Stimulated activated CD4-positive, alpha-beta T cell treated with anti-CD3 and anti-CD28 coated beads, Interleukin-15, amount 100 ng/mL, for 48 hours (primary cell): ENCODE data around the gene HRH2.
"Not testable (repeated sequence)": the region's sequence is repeated elsewhere in the genome, so short reads cannot be mapped to it uniquely, and the experiment has no call there.

Source experiments
- DNase-seq, 2 donors: peaks; one replicate each; pipeline ENCODE4 v3.0.0-alpha.2; 2020; ENCODE audit warnings: low read depth in 2 of 2

HRH2 gene

DNA sequence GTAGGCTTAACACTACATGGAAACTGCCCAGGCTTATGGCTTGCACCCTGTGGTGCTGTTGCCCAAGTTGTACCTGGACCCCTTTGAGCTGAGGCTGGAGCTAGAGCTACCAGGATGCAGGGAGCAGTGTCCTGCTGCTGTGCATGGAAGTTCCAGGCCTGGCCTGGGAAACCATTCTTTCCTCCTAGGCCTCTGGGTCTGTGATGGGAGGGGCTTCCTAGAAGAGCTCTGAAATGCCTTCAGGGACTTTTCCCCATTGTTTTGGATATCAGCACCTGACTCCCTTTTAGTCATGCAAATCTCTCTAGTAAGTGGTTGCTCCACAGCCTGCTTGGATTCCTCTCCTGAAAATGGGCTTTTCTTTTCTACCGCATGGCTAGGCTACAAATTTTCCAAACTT, 7.9 kb upstream of the HRH2 start:
- no peak for DNase-seq

- not testable (repeated sequence) for DNase-seq
Measured at GRCh38 chr5:175650430-175651205, 7.3 kb upstream of the HRH2 start.

GRCh38 chr5:175652741-175653663, 4.9 kb upstream of the HRH2 start:
- peak; percentile 73 to 76 for DNase-seq

GRCh38 chr5:175653763-175654162, 4.1 kb upstream of the HRH2 start:
- DNase-seq = no peak

- DNase-seq = no peak
Measured at GRCh38 chr5:175654339-175654738, 3.5 kb upstream of the HRH2 start.

- DNase-seq = no peak
Measured at GRCh38 chr5:175654807-175655206, 3.1 kb upstream of the HRH2 start.

GRCh38 chr5:175655411-175655810, 2.5 kb upstream of the HRH2 start:
- no peak for DNase-seq

DNA sequence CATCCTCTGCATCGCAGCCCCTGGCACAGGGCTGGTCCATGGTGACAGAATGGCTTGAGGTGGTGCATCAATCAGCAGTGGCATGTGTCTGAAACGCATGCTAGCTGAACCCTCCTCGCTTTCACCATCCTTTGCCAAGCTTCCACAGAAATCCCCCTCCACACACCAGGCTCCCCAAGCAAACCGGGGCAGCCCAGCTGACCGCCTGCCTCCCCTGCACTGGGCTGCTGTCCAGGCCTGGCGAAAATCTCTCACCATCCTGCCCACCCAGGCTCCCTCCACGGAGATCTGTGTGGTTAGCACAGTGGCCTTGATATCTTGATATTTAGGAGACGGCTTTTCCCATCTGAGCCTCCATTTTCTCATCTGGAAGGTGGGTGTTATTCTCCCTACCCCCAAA, 905 bp upstream of the HRH2 start:
- no peak for DNase-seq

DNA sequence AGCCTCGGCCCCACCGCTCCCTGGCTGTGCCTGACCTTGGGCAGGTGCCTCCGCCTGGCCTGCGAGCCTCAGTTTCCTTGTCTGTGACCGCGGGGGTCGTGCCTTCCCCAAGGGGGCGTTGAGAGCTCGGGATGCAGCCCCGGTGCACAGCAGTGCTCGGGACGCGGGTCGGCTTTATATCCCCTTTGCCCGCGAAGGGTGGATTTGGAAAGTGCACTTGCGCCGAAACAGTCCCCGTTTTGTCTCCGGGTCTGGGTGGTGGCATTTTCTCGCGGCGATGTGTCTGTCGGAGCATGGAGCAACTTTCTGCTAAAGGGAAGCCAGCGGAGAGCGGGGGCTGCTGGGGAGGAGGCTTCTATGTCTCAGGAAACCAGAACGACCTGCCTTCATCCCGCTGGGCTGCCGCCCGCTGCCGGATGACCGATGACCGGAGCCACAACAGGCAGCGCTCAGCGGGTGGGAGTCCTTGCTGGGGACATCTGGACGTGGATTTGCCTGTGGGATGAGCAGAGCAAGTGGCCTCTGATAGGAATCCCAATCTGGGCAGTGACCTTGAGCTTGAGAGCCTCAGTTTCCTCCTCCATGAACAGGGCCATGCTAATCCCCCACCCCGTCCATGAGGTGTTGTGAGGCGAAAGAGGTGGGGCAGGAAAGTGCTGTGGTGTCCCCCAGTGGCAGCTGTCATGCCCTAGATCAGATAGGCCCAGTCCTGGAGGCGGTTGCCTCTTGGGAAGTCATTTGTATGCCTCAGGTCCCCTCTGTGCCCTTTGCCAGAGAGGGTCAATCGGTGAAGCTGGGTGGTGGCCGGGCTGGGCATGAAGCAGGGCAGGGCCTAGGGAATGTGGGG, 651 bp downstream of the HRH2 start:
- DNase-seq = no peak

GRCh38 chr5:175659546-175660253, 1.8 kb downstream of the HRH2 start:
- DNase-seq = no peak

DNA sequence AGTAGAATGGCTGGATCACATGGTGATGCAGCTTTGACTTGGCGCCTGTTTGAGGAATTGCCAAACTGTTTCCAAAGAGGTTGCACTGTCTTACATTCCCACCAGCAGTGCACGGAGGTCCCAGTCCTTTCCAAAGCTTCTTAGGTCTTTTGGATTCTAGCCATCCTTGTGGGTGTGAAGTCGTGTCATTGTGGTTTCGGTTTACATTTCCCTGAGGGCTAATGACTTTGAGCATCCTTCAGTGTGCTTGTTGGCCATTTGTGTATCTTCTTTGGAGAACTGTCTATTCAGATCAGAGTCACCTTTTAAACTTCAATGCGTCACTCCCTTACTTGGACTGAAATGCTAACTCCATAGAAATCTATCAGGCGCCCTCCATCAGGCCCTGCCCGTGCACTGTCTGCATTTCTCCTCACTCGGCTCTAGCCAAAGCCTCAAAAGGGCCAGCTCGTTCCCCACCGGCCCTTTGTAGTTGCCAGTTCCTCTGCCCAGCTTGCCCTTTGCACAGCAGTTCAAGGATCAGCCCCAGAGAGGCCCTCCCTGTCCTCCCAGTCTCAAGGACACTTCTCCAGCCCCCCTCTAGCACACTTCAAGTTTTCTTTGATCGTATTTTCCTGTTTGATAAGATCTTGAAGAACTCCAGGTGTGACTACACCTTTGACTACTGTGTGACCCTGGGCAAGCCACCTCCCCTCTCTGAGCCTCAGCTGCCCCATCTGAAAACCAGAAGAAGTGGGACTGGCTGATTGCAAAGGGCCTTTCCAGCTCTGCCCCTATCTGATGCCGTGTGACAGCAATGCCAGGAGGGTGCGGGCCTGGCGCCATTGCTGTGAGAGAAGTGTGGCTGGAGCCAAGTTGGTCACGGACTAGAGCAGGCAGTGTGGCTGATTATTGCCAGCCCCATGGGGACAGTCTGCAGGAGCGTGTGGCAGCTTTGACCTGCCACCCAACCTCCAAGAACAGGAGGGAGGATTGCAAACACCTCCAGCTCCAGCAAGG, 5.6 kb downstream of the HRH2 start:
- DNase-seq = no peak

DNA sequence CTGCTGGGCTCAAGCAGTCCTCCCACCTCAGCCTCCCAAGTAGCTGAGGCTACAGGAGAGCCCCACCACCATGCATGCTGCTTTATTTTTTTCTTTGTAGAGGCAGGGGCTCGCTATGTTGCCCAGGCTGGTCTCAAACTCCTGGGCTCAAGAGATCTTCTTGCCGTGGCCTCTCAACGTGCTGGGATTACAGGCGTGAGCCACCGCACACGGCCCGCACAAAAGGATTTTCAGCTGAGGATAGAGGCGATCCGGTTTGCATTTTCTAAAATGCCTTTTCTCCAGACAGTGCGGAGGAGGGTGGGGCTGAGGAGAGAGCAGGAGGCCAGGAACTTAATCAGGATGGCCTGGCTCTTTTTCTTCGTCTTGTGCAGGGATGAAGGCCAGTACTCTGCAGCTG, 6.9 kb downstream of the HRH2 start:
- DNase-seq = no peak

- no peak for DNase-seq
Measured at GRCh38 chr5:175666216-175666615, 8.3 kb downstream of the HRH2 start.

DNA sequence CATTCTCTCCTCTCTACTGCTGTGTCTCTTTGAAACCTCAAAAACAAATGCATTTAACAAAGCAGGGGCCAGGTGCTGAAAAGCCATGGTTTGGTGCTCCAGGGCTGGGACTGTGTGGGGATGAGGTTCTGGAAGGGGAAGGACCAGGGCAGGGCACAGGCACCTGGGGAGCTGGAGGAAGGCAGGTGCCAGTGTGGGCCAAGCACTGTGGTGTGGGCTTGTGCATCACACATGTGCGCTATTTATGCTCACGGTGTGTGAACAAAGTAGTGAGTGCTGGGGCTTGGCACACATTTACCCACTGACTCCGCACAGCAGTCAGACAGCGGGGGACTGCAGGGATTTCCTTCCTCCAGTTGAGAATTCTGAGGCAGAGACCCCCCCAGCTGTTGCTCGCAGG, 10.1 kb downstream of the HRH2 start:
- DNase-seq = no peak

DNA sequence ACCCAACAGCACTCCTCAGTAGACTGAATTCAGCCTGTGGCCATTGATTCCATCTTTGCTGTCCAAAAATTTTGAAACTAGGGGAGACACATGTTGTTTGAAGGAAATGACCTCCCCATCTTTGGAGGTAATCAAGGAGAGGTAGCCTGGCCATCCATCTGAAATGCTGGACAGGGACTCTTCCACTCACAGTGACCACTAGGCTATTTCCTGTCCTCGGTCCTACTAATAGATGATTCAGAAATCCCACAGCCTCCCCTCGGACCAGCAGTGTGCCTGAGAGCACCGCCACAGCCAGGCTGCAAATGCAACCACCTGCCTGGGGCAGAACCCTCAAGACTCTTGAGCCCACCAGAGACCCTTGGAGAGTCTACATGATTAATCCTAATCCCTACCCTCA, 12.5 kb downstream of the HRH2 start:
- no peak for DNase-seq

GRCh38 chr5:175671013-175671412, 13.1 kb downstream of the HRH2 start:
- DNase-seq = no peak

GRCh38 chr5:175672976-175673648, 15.2 kb downstream of the HRH2 start:
- no peak for DNase-seq

DNA sequence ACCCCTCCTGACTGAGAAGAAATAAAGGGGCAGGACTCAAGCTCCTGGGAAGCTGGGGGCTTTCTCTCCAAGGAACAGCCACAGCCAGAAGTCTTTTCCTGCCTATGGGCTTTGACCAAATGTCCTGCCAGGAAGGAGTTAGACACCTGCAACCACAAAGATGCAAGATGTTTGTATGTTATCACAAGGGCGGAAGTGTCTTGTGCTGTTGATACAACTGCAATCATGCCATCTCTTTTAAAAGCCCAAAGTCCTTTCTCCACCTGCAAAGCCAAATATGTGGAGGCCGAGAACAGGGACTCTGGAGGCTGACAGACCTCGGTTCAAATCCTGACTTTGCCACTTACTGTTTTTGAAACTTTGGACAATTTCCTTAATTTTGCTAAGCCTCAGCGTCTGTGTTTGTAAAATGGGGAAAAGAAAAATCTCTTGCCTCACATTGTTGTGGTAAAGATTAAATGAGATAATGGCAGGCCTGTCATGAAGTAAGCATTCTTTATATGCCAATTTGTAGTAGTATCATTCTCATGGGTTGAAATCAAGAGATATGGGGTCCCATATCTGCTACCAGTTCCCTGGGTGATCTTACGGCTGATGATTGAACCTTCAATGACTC, 17.0 kb downstream of the HRH2 start:
- no peak for DNase-seq

DNA sequence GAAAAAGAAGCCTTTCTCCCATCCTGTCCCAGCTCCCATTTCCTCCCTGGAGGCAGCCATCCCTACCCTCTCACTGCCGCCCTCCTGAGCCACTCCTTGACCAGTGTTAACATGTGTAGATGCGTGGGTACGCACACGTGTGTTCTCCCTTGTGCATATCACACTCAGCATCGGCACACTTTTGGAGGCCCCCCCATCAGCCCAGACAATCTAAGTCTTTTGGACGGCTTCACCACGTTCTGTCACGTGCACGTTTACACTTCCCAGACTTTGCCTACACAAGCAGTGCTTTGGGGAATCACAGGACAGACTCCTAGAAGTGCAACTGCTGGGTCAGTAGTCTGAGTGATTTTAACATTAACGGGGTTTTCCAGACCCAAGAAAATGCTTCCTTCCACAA, 18.0 kb downstream of the HRH2 start:
- DNase-seq = no peak
